HG03097 (cell line): Measurements from ENCODE around the gene KAZN.

Source experiments
- ATAC-seq: cut with Tn5 transposase; IDR thresholded peaks from one replicate; pipeline ENCODE4 v1.9.1; 2021; ENCODE audit not compliant: unreplicated experiment, low FRiP score

KAZN gene

GRCh38 chr1:14611792-14612191 is 13.3 kb downstream of the KAZN start:
- no peak for ATAC-seq

GRCh38 chr1:14612256-14612655 is 13.8 kb downstream of the KAZN start:
- ATAC-seq = no peak

- no peak for ATAC-seq
Observed at GRCh38 chr1:14613926-14614325, 15.4 kb downstream of the KAZN start.

GRCh38 chr1:14614341-14614740 is 15.9 kb downstream of the KAZN start:
- ATAC-seq = no peak

GRCh38 chr1:14615549-14616218 is 17.2 kb downstream of the KAZN start:
- no peak for ATAC-seq

- no peak for ATAC-seq
Observed at GRCh38 chr1:14616632-14617396, 18.3 kb downstream of the KAZN start.

GRCh38 chr1:14617791-14618190 is 19.3 kb downstream of the KAZN start:
- ATAC-seq = no peak

GRCh38 chr1:14620941-14621340 is 22.5 kb downstream of the KAZN start:
- no peak for ATAC-seq

- no peak for ATAC-seq
Observed at GRCh38 chr1:14623090-14623489, 24.6 kb downstream of the KAZN start.

- ATAC-seq = no peak
Observed at GRCh38 chr1:14624941-14625340, 26.5 kb downstream of the KAZN start.

GRCh38 chr1:14625572-14625971 is 27.1 kb downstream of the KAZN start:
- ATAC-seq = no peak

- no peak for ATAC-seq
Observed at GRCh38 chr1:14625996-14626395, 27.5 kb downstream of the KAZN start.

- ATAC-seq = no peak
Observed at GRCh38 chr1:14626869-14627607, 28.6 kb downstream of the KAZN start.

GRCh38 chr1:14627608-14628489 is 29.4 kb downstream of the KAZN start:
- ATAC-seq = no peak

GRCh38 chr1:14629363-14630014 is 31.0 kb downstream of the KAZN start:
- no peak for ATAC-seq

GRCh38 chr1:14630986-14631385 is 32.5 kb downstream of the KAZN start:
- ATAC-seq = no peak

GRCh38 chr1:14631421-14631820 is 32.9 kb downstream of the KAZN start:
- ATAC-seq = no peak

- no peak for ATAC-seq
Observed at GRCh38 chr1:14634486-14634885, 36.0 kb downstream of the KAZN start.

- ATAC-seq = no peak
Observed at GRCh38 chr1:14635421-14635820, 36.9 kb downstream of the KAZN start.
